ENCODE results near the gene YWHAQ. TPM values are rescaled to one million over a fixed set of nuclear protein-coding genes. Genes with fewer than 3 reads are reported as not detected.

The YWHAQ gene
- total RNA-seq, 3 donors from 2014 or later, result 176 to 226 (median 186) TPM

- Histone ChIP-seq H3K27me3 (no peaks in the 10 kb centered on the region), H3K4me3 (no peak overlapping the region), H3K4me1 (no peaks in the 10 kb centered on the region), H3K27ac (no peak overlapping the region), H3K36me3 (no peaks in the 10 kb centered on the region), H3K9me3 (no peaks in the 10 kb centered on the region)
- TF ChIP-seq CTCF (IDR thresholded peaks at IDR 0.05) (no peak), POLR2A (IDR thresholded peaks at IDR 0.05) (no peak), POLR2AphosphoS5 (IDR thresholded peaks at IDR 0.05) (no peak)
- no peak for DNase-seq (ENCODE audit: low spot score in 2 of 2)
- intact Hi-C loops (cut with DNase I; ENCODE audit: low total_unique reads), result no loop called here
These were observed 18.0 kb upstream of the YWHAQ start for GRCh38 chr2:9648821-9649220.

GRCh38 chr2:9647884-9648283 is 17.1 kb upstream of the YWHAQ start:
- H3K27me3 ChIP-seq, result no peaks in the 10 kb centered on the region
- no peak for DNase-seq (ENCODE audit: low spot score in 2 of 2)
- H3K4me3 ChIP-seq, result no peak overlapping the region
- H3K4me1 ChIP-seq, result no peaks in the 10 kb centered on the region
- TF ChIP-seq POLR2AphosphoS5 (IDR thresholded peaks at IDR 0.05) (no peak), POLR2A (IDR thresholded peaks at IDR 0.05) (no peak), CTCF (IDR thresholded peaks at IDR 0.05) (no peak)
- no peaks in the 10 kb centered on the region for H3K36me3 ChIP-seq
- intact Hi-C loops (cut with DNase I; ENCODE audit: low total_unique reads), result no loop called here
- no peaks in the 10 kb centered on the region for H3K9me3 ChIP-seq
- no peak overlapping the region for H3K27ac ChIP-seq

- H3K9me3 ChIP-seq, result no peaks in the 10 kb centered on the region
- no peak overlapping the region for H3K27ac ChIP-seq
- no peak for DNase-seq (ENCODE audit: low spot score in 2 of 2)
- H3K27me3 ChIP-seq, result no peaks in the 10 kb centered on the region
- no peaks in the 10 kb centered on the region for H3K4me1 ChIP-seq
- no peaks in the 10 kb centered on the region for H3K36me3 ChIP-seq
- no peak overlapping the region for H3K4me3 ChIP-seq
- no peak for TF ChIP-seq POLR2AphosphoS5 (IDR thresholded peaks at IDR 0.05)
- TF ChIP-seq CTCF (IDR thresholded peaks at IDR 0.05), result no peak
- no peak for TF ChIP-seq POLR2A (IDR thresholded peaks at IDR 0.05)
- intact Hi-C loops (cut with DNase I; ENCODE audit: low total_unique reads), result no loop called here
These were observed 15.6 kb upstream of the YWHAQ start for GRCh38 chr2:9646196-9647030.

GRCh38 chr2:9644603-9645002 is 13.8 kb upstream of the YWHAQ start:
- DNase-seq (ENCODE audit: low spot score in 2 of 2), result no peak
- Histone ChIP-seq H3K36me3 (no peaks in the 10 kb centered on the region), H3K9me3 (no peaks in the 10 kb centered on the region), H3K27ac (no peak overlapping the region), H3K27me3 (no peaks in the 10 kb centered on the region), H3K4me3 (no peak overlapping the region), H3K4me1 (no peaks in the 10 kb centered on the region)
- intact Hi-C loops (cut with DNase I; ENCODE audit: low total_unique reads), result no loop called here
- TF ChIP-seq CTCF (IDR thresholded peaks at IDR 0.05) (no peak), POLR2AphosphoS5 (IDR thresholded peaks at IDR 0.05) (peak in 1 of 3 donors; percentile 18)

- Histone ChIP-seq H3K4me3 (no peak overlapping the region), H3K27me3 (no peaks in the 10 kb centered on the region), H3K9me3 (no peaks in the 10 kb centered on the region), H3K36me3 (no peaks in the 10 kb centered on the region), H3K4me1 (no peaks in the 10 kb centered on the region), H3K27ac (no peak overlapping the region)
- TF ChIP-seq POLR2AphosphoS5 (IDR thresholded peaks at IDR 0.05) (no peak), CTCF (IDR thresholded peaks at IDR 0.05) (no peak), POLR2A (IDR thresholded peaks at IDR 0.05) (no peak)
- no peak for DNase-seq (ENCODE audit: low spot score in 2 of 2)
- intact Hi-C loops (cut with DNase I; ENCODE audit: low total_unique reads), result no loop called here
These were observed 13.2 kb upstream of the YWHAQ start for GRCh38 chr2:9644021-9644420.

All from breast epithelium (tissue), 4 donors.